ENCODE results near the gene KDM5C.

KDM5C gene

DNA sequence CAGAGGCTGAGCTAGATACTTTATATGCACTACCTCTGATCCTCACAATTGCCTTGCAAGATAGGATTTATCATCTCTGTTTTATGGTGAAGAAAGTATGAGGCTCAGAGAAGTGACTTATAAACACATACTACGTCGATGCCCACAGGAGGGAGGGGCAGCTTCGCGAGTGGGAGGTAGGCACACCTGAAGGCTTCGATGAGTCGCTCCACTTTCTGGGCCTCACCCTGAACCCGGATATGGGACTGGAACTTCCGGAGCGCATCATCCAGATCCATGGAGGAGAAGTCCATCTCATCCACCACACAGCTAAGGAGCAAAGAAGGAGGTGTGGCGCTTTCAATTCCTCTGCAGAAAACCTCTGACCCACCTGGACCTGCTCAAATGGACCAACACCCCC lies 22.9 kb upstream of the KDM5C start:
- no peaks in the 10 kb centered on the region for H3K27me3 ChIP-seq (ENCODE audit: insufficient read depth, low read depth)
- no peaks in the 10 kb centered on the region for H3K79me2 ChIP-seq (ENCODE audit: insufficient read depth, low read depth)
- no peaks in the 10 kb centered on the region for H3K4me1 ChIP-seq (ENCODE audit: low read depth, poor library complexity, severe bottlenecking)
- H3K36me3 ChIP-seq (ENCODE audit: insufficient read depth): no peaks in the 10 kb centered on the region
- no peak overlapping the region for H3K4me3 ChIP-seq (IDR thresholded peaks at IDR 0.05; ENCODE audit: insufficient read depth, low read depth, low read length)
- no peak overlapping the region for H2AFZ ChIP-seq (ENCODE audit: low read depth)
- H3K4me2 ChIP-seq: no peak overlapping the region
- no peak overlapping the region for H3K27ac ChIP-seq
- no peak overlapping the region for H3K9ac ChIP-seq
- no peaks in the 10 kb centered on the region for H4K20me1 ChIP-seq (ENCODE audit: insufficient read depth)
- no peak for TF ChIP-seq CTCF (conservative IDR thresholded peaks at IDR 0.05; ENCODE audit: low read depth, low read length)

GRCh38 chrX:53246231-53246630 lies 21.2 kb upstream of the KDM5C start:
- no peaks in the 10 kb centered on the region for H3K27me3 ChIP-seq (ENCODE audit: insufficient read depth, low read depth)
- no peak overlapping the region for H3K4me3 ChIP-seq (IDR thresholded peaks at IDR 0.05; ENCODE audit: insufficient read depth, low read depth, low read length)
- no peak overlapping the region for H3K9ac ChIP-seq
- no peaks in the 10 kb centered on the region for H4K20me1 ChIP-seq (ENCODE audit: insufficient read depth)
- TF ChIP-seq CTCF (conservative IDR thresholded peaks at IDR 0.05; ENCODE audit: low read depth, low read length): no peak
- H3K4me1 ChIP-seq (ENCODE audit: low read depth, poor library complexity, severe bottlenecking): no peaks in the 10 kb centered on the region
- H3K4me2 ChIP-seq: no peak overlapping the region
- no peak overlapping the region for H3K27ac ChIP-seq
- no peak overlapping the region for H2AFZ ChIP-seq (ENCODE audit: low read depth)
- H3K36me3 ChIP-seq (ENCODE audit: insufficient read depth): no peaks in the 10 kb centered on the region
- H3K79me2 ChIP-seq (ENCODE audit: insufficient read depth, low read depth): no peaks in the 10 kb centered on the region

DNA sequence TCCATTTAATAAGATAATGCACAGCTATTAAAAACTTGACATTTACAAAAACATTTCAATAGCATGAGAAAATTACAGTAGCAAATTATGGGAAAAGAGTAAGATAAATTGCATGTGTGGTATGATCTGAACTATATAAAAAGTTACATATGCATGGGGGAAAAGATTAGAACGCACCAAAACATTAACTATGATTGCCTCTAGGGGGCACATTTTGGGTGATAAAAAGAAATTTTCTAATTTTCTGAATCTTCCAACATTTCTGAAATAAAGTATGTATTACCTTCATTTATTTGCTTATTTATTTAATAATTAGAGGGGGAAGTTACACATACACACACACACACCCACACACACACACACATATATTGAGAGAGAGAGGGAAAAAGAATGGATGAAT lies 19.6 kb upstream of the KDM5C start:
- no peaks in the 10 kb centered on the region for H3K36me3 ChIP-seq (ENCODE audit: insufficient read depth)
- H3K9ac ChIP-seq: no peak overlapping the region
- no peaks in the 10 kb centered on the region for H3K79me2 ChIP-seq (ENCODE audit: insufficient read depth, low read depth)
- no peaks in the 10 kb centered on the region for H3K27me3 ChIP-seq (ENCODE audit: insufficient read depth, low read depth)
- no peak overlapping the region for H3K27ac ChIP-seq
- H3K4me1 ChIP-seq (ENCODE audit: low read depth, poor library complexity, severe bottlenecking): no peaks in the 10 kb centered on the region
- no peak overlapping the region for H3K4me2 ChIP-seq
- no peaks in the 10 kb centered on the region for H4K20me1 ChIP-seq (ENCODE audit: insufficient read depth)
- no peak for TF ChIP-seq CTCF (conservative IDR thresholded peaks at IDR 0.05; ENCODE audit: low read depth, low read length)
- no peak overlapping the region for H2AFZ ChIP-seq (ENCODE audit: low read depth)
- H3K4me3 ChIP-seq (IDR thresholded peaks at IDR 0.05; ENCODE audit: insufficient read depth, low read depth, low read length): no peak overlapping the region

GRCh38 chrX:53242310-53242709 lies 17.3 kb upstream of the KDM5C start:
- H3K79me2 ChIP-seq (ENCODE audit: insufficient read depth, low read depth): no peaks in the 10 kb centered on the region
- H3K27me3 ChIP-seq (ENCODE audit: insufficient read depth, low read depth): no peaks in the 10 kb centered on the region
- no peak overlapping the region for H3K27ac ChIP-seq
- no peak overlapping the region for H2AFZ ChIP-seq (ENCODE audit: low read depth)
- H3K4me2 ChIP-seq: no peak overlapping the region
- H3K9ac ChIP-seq: no peak overlapping the region
- no peak for TF ChIP-seq CTCF (conservative IDR thresholded peaks at IDR 0.05; ENCODE audit: low read depth, low read length)
- H3K4me3 ChIP-seq (IDR thresholded peaks at IDR 0.05; ENCODE audit: insufficient read depth, low read depth, low read length): no peak overlapping the region
- H3K4me1 ChIP-seq (ENCODE audit: low read depth, poor library complexity, severe bottlenecking): no peaks in the 10 kb centered on the region
- H4K20me1 ChIP-seq (ENCODE audit: insufficient read depth): no peaks in the 10 kb centered on the region
- no peaks in the 10 kb centered on the region for H3K36me3 ChIP-seq (ENCODE audit: insufficient read depth)

DNA sequence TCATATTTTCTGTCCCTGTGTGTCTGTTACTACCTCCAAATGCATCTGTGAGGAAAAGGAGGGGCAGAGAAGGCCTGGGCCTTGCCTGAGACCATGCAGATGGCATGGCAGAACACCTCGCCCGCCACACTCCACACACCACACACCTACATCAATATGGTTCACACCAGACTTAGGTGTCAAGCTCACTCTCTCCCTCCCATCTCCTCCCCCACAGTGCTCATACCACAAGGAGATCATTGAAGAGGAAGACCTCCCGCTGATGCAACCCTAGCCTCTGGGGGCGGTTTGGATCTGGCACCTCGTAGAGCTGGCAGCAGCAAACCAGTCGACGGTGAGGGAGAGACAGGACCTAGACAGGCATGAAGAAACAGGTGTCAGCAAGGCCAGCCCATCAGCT lies 16.6 kb upstream of the KDM5C start:
- Histone ChIP-seq H3K27ac (no peak overlapping the region), H3K4me3 (IDR thresholded peaks at IDR 0.05; ENCODE audit: insufficient read depth, low read depth, low read length) (no peak overlapping the region), H3K36me3 (ENCODE audit: insufficient read depth) (no peaks in the 10 kb centered on the region), H3K4me2 (no peak overlapping the region), H3K4me1 (ENCODE audit: low read depth, poor library complexity, severe bottlenecking) (no peaks in the 10 kb centered on the region), H4K20me1 (ENCODE audit: insufficient read depth) (no peaks in the 10 kb centered on the region), H3K9ac (no peak overlapping the region), H3K79me2 (ENCODE audit: insufficient read depth, low read depth) (no peaks in the 10 kb centered on the region), H3K27me3 (ENCODE audit: insufficient read depth, low read depth) (no peaks in the 10 kb centered on the region), H2AFZ (ENCODE audit: low read depth) (no peak overlapping the region)
- no peak for TF ChIP-seq CTCF (conservative IDR thresholded peaks at IDR 0.05; ENCODE audit: low read depth, low read length)
